Karpas-422 (cell line): ENCODE results near the gene ITPK1. TPM values are rescaled to one million over a fixed set of nuclear protein-coding genes. Genes with fewer than 3 reads are reported as not detected.
A peak's percentile ranks its signal among the peaks of the same experiment; 100 is the strongest.
"Not testable (repeated sequence)": the region's sequence is repeated elsewhere in the genome, so short reads cannot be mapped to it uniquely, and the experiment has no call there.

ENCODE experiments used
- DNase-seq: peaks from one replicate; pipeline ENCODE4 v3.0.0-alpha.2; 2015
- H2AFZ ChIP-seq: fragments of 200-600 bp; sonication (generic); 2 replicates; pipeline ENCODE4 v1.6.1; 2014; ENCODE audit warnings: antibody characterized with exemption, low read length, mixed read lengths
- H3K27ac ChIP-seq: fragments of 200-600 bp; sonication (generic); 2 replicates; pipeline ENCODE4 v1.5.1; 2014; ENCODE audit warnings: mild to moderate bottlenecking, low read length, moderate library complexity
- H3K27me3 ChIP-seq: fragments of 200-600 bp; sonication (generic); 2 replicates; pipeline ENCODE4 v1.6.1; 2014; ENCODE audit warnings: low read length, mixed read lengths
- H3K36me3 ChIP-seq: fragments of 200-600 bp; sonication (generic); 2 replicates; pipeline ENCODE4 v1.6.1; 2014; ENCODE audit warnings: low read length, mixed read lengths; ENCODE audit not compliant: insufficient read depth
- H3K4me1 ChIP-seq: fragments of 200-600 bp; sonication (generic); 2 replicates; pipeline ENCODE4 v1.6.1; 2014; ENCODE audit warnings: mild to moderate bottlenecking, low read length, mixed read lengths
- H3K4me2 ChIP-seq: fragments of 200-600 bp; sonication (generic); 2 replicates; pipeline ENCODE4 v1.6.1; 2014; ENCODE audit warnings: low read length, low read depth, mild to moderate bottlenecking; ENCODE audit not compliant: poor library complexity, severe bottlenecking
- H3K4me3 ChIP-seq: fragments of 200-600 bp; sonication (generic); 2 replicates; pipeline ENCODE4 v1.5.1; 2014; ENCODE audit warnings: mild to moderate bottlenecking, antibody characterized with exemption, low read length, mixed read lengths
- H3K79me2 ChIP-seq: fragments of 200-600 bp; sonication (generic); 2 replicates; pipeline ENCODE4 v1.6.1; 2014; ENCODE audit warnings: mild to moderate bottlenecking, low read length, mixed read lengths
- H3K9ac ChIP-seq: fragments of 200-600 bp; sonication (generic); 2 replicates; pipeline ENCODE4 v1.6.0; 2014; ENCODE audit warnings: low read length
- H3K9me2 ChIP-seq: fragments of 200-600 bp; sonication (generic), shearing (Covaris generic); replicated peaks from 2 replicates; pipeline ENCODE4 v1.6.0; 2014; ENCODE audit warnings: mild to moderate bottlenecking, low read length, moderate library complexity; ENCODE audit not compliant: insufficient read depth
- H3K9me3 ChIP-seq: fragments of 300-700, 200-600 bp; sonication (generic); 2 replicates; pipeline ENCODE4 v1.6.1; 2014; ENCODE audit warnings: low read length, mixed read lengths
- H4K20me1 ChIP-seq: fragments of 200-600 bp; sonication (generic); 2 replicates; pipeline ENCODE4 v1.6.1; 2014; ENCODE audit warnings: mild to moderate bottlenecking, antibody characterized with exemption, low read length, low read depth; ENCODE audit not compliant: insufficient read depth
- total RNA-seq: library from RNA; depleted of rRNA; stranded (reverse); fragments of >200 nt; shearing (Covaris generic); gene quantifications from 2 replicates; pipeline ENCODE4 v1.2.3, GENCODE V29; 2014; ENCODE audit warnings: low replicate concordance

The ITPK1 gene
- total RNA-seq, 1 experiment from 2014 or later, result 6.3 TPM

DNA sequence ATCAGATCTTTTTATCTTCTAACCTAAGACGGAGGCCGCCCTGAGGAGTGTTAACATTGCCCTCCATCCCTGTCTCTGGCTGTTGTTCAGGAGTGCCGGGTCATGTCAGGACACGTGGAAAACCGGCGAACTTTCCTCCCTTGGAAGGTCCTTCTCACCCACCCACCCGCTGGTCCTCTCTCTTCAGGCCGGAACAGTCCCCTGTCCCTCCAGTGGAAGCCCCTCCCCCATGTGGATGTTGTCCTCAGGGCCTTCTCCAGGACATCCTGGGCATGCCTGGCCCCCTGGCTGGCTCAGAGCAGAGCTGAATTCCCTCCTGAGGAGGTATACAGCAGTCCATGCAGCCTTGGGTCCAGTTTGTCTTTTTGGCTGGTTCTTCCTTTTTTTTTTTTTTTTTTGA is 20.3 kb upstream of the ITPK1 start:
- H2AFZ ChIP-seq, result no peak overlapping the region
- no peaks in the 10 kb centered on the region for H3K36me3 ChIP-seq
- H3K9ac ChIP-seq, result no peak overlapping the region
- no peaks in the 10 kb centered on the region for H3K27me3 ChIP-seq
- H4K20me1 ChIP-seq, result no peaks in the 10 kb centered on the region
- no peak overlapping the region for H3K27ac ChIP-seq
- no peaks in the 10 kb centered on the region for H3K79me2 ChIP-seq
- H3K4me2 ChIP-seq, result no peak overlapping the region
- H3K4me3 ChIP-seq, result no peak overlapping the region
- H3K9me3 ChIP-seq, result no peaks in the 10 kb centered on the region
- no peaks in the 10 kb centered on the region for H3K9me2 ChIP-seq
- no peaks in the 10 kb centered on the region for H3K4me1 ChIP-seq
- DNase-seq, result no peak

GRCh38 chr14:93135399-93135798 is 19.7 kb upstream of the ITPK1 start:
- Histone ChIP-seq H3K9me3 (no peaks in the 10 kb centered on the region), H2AFZ (no peak overlapping the region), H3K9ac (no peak overlapping the region), H3K4me1 (peaks cover 4% of the 10 kb centered on the region), H3K4me2 (no peak overlapping the region), H4K20me1 (0 out of 2 replicates have a peak, but pooled peaks cover under 1% of the 10 kb centered on the region), H3K9me2 (no peaks in the 10 kb centered on the region), H3K36me3 (no peaks in the 10 kb centered on the region), H3K4me3 (no peak overlapping the region), H3K27me3 (no peaks in the 10 kb centered on the region), H3K27ac (no peak overlapping the region), H3K79me2 (no peaks in the 10 kb centered on the region)
- no peak for DNase-seq

DNA sequence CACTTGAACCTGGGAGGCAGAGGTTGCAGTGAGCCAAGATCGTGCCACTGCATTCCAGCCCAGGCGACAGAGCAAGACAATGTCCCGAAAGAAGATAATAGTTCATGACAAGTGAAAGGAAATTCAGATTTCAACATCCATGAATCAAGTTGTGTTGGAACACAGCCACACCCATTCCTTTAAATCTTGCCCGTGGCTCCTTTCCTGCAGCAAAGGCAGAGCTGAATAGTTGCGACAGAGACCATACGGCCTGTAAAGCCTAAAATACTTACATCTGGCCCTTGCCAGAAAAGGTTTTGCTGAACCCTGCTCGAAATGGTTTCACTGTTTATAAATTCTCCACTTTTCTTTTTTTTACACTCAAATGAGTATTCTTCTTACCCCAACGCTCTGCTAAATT is 17.7 kb upstream of the ITPK1 start:
- H3K4me1 ChIP-seq, result peaks cover 10% of the 10 kb centered on the region
- no peaks in the 10 kb centered on the region for H3K79me2 ChIP-seq
- H3K9me2 ChIP-seq, result no peaks in the 10 kb centered on the region
- H3K9me3 ChIP-seq, result no peaks in the 10 kb centered on the region
- no peak overlapping the region for H3K4me2 ChIP-seq
- no peak overlapping the region for H3K9ac ChIP-seq
- no peak for DNase-seq
- peaks cover 5% of the 10 kb centered on the region; the same call in 1 of the 2 replicates for H4K20me1 ChIP-seq
- no peaks in the 10 kb centered on the region for H3K27me3 ChIP-seq
- no peak overlapping the region for H2AFZ ChIP-seq
- no peaks in the 10 kb centered on the region for H3K36me3 ChIP-seq
- H3K27ac ChIP-seq, result no peak overlapping the region
- H3K4me3 ChIP-seq, result no peak overlapping the region

DNA sequence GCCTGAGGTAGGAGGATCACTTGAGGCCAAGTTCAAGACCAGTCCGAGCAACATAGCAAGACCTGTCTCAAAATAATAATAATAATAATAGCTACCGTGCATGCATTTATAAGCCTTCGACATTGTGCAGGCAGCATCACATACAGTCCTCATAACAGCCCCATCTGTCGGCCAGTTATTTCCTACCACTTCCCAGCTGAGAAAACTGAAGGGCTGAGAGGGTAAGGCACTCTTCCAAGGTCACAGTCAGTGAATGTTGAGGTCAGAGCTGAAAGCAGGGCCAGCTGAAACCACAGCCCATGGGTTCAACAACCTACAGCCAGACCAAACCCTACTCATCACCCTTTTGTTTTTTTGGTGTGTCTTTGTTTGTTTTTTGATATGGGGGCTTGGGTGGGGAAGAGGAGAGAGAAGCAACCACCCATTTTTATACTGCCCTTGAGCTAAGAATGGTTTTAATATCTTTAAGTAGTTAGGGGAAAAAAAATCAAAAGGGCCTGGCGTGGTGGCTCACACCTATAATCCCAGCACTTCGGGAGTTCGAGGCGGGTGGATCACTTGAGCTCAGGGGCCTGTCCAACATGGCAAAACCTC is 16.8 kb upstream of the ITPK1 start:
- H3K9me2 ChIP-seq, result no peaks in the 10 kb centered on the region
- DNase-seq, result peak; percentile 76
- H2AFZ ChIP-seq, result no peak overlapping the region
- no peaks in the 10 kb centered on the region for H3K27me3 ChIP-seq
- H3K27ac ChIP-seq, result no peak overlapping the region
- no peak overlapping the region for H3K4me2 ChIP-seq
- no peak overlapping the region for H3K4me3 ChIP-seq
- H3K9ac ChIP-seq, result no peak overlapping the region
- H4K20me1 ChIP-seq, result peaks cover 5% of the 10 kb centered on the region; the same call in 1 of the 2 replicates
- no peaks in the 10 kb centered on the region for H3K36me3 ChIP-seq
- no peaks in the 10 kb centered on the region for H3K9me3 ChIP-seq
- peaks cover 10% of the 10 kb centered on the region for H3K4me1 ChIP-seq
- H3K79me2 ChIP-seq, result no peaks in the 10 kb centered on the region

- H3K79me2 ChIP-seq, H3K4me2 ChIP-seq, H3K9me2 ChIP-seq, H4K20me1 ChIP-seq, H3K4me1 ChIP-seq, H3K27me3 ChIP-seq, H2AFZ ChIP-seq, DNase-seq, H3K4me3 ChIP-seq, H3K9ac ChIP-seq, H3K9me3 ChIP-seq, H3K27ac ChIP-seq, H3K36me3 ChIP-seq: not testable (repeated sequence)
Observed at GRCh38 chr14:93131257-93131820, 15.6 kb upstream of the ITPK1 start.

DNA sequence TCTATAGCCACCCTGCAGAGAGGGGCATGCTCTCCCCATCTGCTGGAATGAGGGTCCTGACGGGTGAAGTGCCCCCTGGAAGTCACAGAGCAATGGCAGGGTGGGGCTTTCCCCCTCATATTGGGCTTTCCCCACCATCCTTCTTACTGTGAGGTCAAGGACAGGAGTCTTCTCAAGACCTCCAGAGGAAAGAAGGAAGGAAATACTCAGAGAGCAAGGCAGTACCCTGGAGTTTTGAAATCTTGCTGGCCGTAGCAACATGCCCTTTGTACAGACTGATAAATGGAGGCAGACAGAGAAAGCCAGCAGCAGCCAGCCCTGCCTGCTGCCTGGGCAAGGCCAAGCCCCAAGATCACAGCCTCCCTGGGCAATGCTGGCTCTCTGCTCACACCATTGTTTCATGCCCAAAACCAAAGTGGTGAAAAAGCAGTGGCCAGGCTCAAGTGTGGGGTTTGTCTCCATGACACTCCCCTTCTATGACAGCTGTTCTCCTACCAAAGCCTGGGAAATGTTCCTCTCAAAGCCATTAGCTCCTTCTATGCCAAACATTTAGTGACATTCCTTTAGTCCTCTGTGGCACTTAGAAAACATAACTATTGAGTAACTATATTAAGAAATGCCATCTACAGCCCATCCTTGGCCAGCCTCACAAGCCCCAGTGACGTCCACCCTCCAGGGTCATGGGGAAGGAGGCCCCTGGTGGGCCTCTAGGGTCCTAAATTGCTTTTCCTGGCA is 13.2 kb upstream of the ITPK1 start:
- H3K4me1 ChIP-seq, result peaks cover 10% of the 10 kb centered on the region
- H3K27ac ChIP-seq, result no peak overlapping the region
- no peak overlapping the region for H3K4me3 ChIP-seq
- H3K4me2 ChIP-seq, result no peak overlapping the region
- no peaks in the 10 kb centered on the region for H3K27me3 ChIP-seq
- no peak overlapping the region for H3K9ac ChIP-seq
- H3K79me2 ChIP-seq, result no peaks in the 10 kb centered on the region
- no peaks in the 10 kb centered on the region for H3K9me2 ChIP-seq
- H4K20me1 ChIP-seq, result peaks cover 5% of the 10 kb centered on the region; the same call in 1 of the 2 replicates
- H3K36me3 ChIP-seq, result no peaks in the 10 kb centered on the region
- H2AFZ ChIP-seq, result no peak overlapping the region
- no peaks in the 10 kb centered on the region for H3K9me3 ChIP-seq
- DNase-seq, result no peak

DNA sequence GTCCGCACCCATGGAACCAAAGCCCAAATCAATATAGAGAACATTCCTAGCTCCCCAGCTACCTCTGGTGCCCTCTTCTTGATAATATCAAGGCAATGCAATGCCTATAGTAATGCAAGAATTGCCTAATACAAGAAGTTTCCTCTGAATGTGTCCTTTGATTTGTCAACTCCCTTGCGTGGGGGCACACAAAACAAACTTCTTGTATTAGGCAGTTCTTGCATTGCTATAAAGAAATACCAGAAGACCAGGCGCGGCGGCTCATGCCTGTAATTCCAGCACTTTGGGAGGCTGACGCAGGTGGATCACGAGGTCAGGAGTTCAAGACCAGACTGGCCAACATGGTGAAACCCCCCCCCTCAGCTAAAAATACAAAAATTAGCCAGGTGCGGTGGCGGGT is 10.4 kb upstream of the ITPK1 start:
- no peak overlapping the region for H3K9ac ChIP-seq
- no peak for DNase-seq
- no peaks in the 10 kb centered on the region for H3K79me2 ChIP-seq
- H4K20me1 ChIP-seq, result peaks cover 5% of the 10 kb centered on the region; the same call in 1 of the 2 replicates
- no peak overlapping the region for H3K27ac ChIP-seq
- H3K27me3 ChIP-seq, result no peaks in the 10 kb centered on the region
- no peaks in the 10 kb centered on the region for H3K9me3 ChIP-seq
- H2AFZ ChIP-seq, result no peak overlapping the region
- H3K4me2 ChIP-seq, result no peak overlapping the region
- no peaks in the 10 kb centered on the region for H3K36me3 ChIP-seq
- H3K4me3 ChIP-seq, result no peak overlapping the region
- H3K9me2 ChIP-seq, result no peaks in the 10 kb centered on the region
- H3K4me1 ChIP-seq, result peaks cover 10% of the 10 kb centered on the region

GRCh38 chr14:93122826-93123225 is 7.1 kb upstream of the ITPK1 start:
- no peaks in the 10 kb centered on the region for H3K36me3 ChIP-seq
- no peaks in the 10 kb centered on the region for H3K79me2 ChIP-seq
- no peaks in the 10 kb centered on the region for H4K20me1 ChIP-seq
- H3K9me3 ChIP-seq, result no peaks in the 10 kb centered on the region
- no peak overlapping the region for H3K27ac ChIP-seq
- no peak for DNase-seq
- H3K27me3 ChIP-seq, result no peaks in the 10 kb centered on the region
- no peak overlapping the region for H3K4me2 ChIP-seq
- H3K4me1 ChIP-seq, result no peaks in the 10 kb centered on the region
- no peak overlapping the region for H3K4me3 ChIP-seq
- H3K9ac ChIP-seq, result no peak overlapping the region
- H2AFZ ChIP-seq, result no peak overlapping the region
- H3K9me2 ChIP-seq, result no peaks in the 10 kb centered on the region
